GM23338 (cell line): Measurements from ENCODE around the gene SUN5. TPM values are rescaled to one million over a fixed set of nuclear protein-coding genes. Genes with fewer than 3 reads are reported as not detected.

Experiments used
- ATAC-seq: fragments of 200-7000 bp; cut with Tn5 transposase; 3 replicates; pipeline ENCODE4 v1.9.1; 2020
- DNase-seq: peaks from one replicate; pipeline ENCODE4 v3.0.0-alpha.2; 2015; ENCODE audit warnings: low spot score
- H2AFZ ChIP-seq: fragments of 200-600 bp; sonication (generic); 2 replicates; pipeline ENCODE4 v1.8.0; 2016; ENCODE audit warnings: antibody characterized with exemption, mild to moderate bottlenecking, moderate library complexity
- H3F3A ChIP-seq: fragments of 200-600 bp; sonication (generic); replicated peaks from 2 replicates; pipeline ENCODE4 v1.8.0; 2017; ENCODE audit warnings: antibody characterized with exemption, mixed run types, low read depth
- H3K27ac ChIP-seq: fragments of 200-600 bp; sonication (generic); 2 replicates; pipeline ENCODE4 v1.6.1; 2016; ENCODE audit warnings: low read depth
- H3K27me3 ChIP-seq: fragments of 200-600 bp; sonication (generic); 2 replicates; pipeline ENCODE4 v1.8.0; 2016; ENCODE audit warnings: mild to moderate bottlenecking, mixed run types, moderate library complexity; ENCODE audit not compliant: insufficient read depth
- H3K36me3 ChIP-seq: fragments of 200-600 bp; sonication (generic); 2 replicates; pipeline ENCODE4 v1.8.0; 2016; ENCODE audit warnings: mild to moderate bottlenecking; ENCODE audit not compliant: insufficient read depth
- H3K4me1 ChIP-seq: fragments of 200-600 bp; sonication (generic); 2 replicates; pipeline ENCODE4 v1.8.0; 2016; ENCODE audit warnings: mild to moderate bottlenecking, moderate library complexity; ENCODE audit not compliant: insufficient read depth
- H3K4me2 ChIP-seq: fragments of 200-600 bp; sonication (generic); 2 replicates; pipeline ENCODE4 v1.7.1; 2017; ENCODE audit warnings: mixed run types
- H3K4me3 ChIP-seq: fragments of 200-600 bp; sonication (generic); 2 replicates; pipeline ENCODE4 v1.6.1; 2016; ENCODE audit warnings: mixed run types
- H3K79me2 ChIP-seq: fragments of 200-600 bp; sonication (generic); replicated peaks from 2 replicates; pipeline ENCODE4 v1.8.0; 2017; ENCODE audit warnings: mild to moderate bottlenecking; ENCODE audit not compliant: insufficient read depth
- H3K9me2 ChIP-seq: fragments of 200-600 bp; sonication (generic); 2 replicates; pipeline ENCODE4 v1.8.0; 2017; ENCODE audit not compliant: insufficient read depth
- H4K20me1 ChIP-seq: fragments of 200-600 bp; sonication (generic); replicated peaks from 2 replicates; pipeline ENCODE4 v1.8.0; 2017; ENCODE audit warnings: mild to moderate bottlenecking; ENCODE audit not compliant: insufficient read depth
- H3K27ac Mint-ChIP-seq: 2 replicates; pipeline ENCODE4 v1.8.0; 2020; ENCODE audit warnings: inconsistent platforms, mild to moderate bottlenecking, moderate library complexity, mixed read lengths
- H3K27me3 Mint-ChIP-seq: 3 replicates; pipeline ENCODE4 v1.8.0; 2022; ENCODE audit warnings: low read depth, mild to moderate bottlenecking, moderate library complexity, mixed read lengths, inconsistent platforms; ENCODE audit not compliant: insufficient read depth, poor library complexity
- H3K36me3 Mint-ChIP-seq: 3 replicates; pipeline ENCODE4 v1.8.0; 2021; ENCODE audit warnings: low read depth, mild to moderate bottlenecking, inconsistent platforms, moderate library complexity, mixed read lengths
- H3K4me1 Mint-ChIP-seq: 3 replicates; pipeline ENCODE4 v1.8.0; 2020; ENCODE audit warnings: mild to moderate bottlenecking, inconsistent platforms, mixed read lengths
- H3K4me3 Mint-ChIP-seq: 3 replicates; pipeline ENCODE4 v1.8.0; 2021; ENCODE audit warnings: moderate library complexity, mild to moderate bottlenecking, inconsistent platforms, mixed read lengths
- H3K9me3 Mint-ChIP-seq: 3 replicates; pipeline ENCODE4 v1.8.0; 2020; ENCODE audit warnings: moderate library complexity, mild to moderate bottlenecking, inconsistent platforms, mixed read lengths
- CREB1 ChIP-seq: fragments of 250-450 bp; sonication (Bioruptor Pico); IDR thresholded peaks from 2 replicates; pipeline ENCODE4 v1.5.0; 2020; ENCODE audit warnings: low read depth, mild to moderate bottlenecking, moderate library complexity
- EZH2 ChIP-seq: fragments of 200-600 bp; sonication (generic); IDR thresholded peaks from one replicate; pipeline ENCODE4 v1.8.0; 2017; ENCODE audit warnings: antibody characterized with exemption, mild to moderate bottlenecking, low read depth; ENCODE audit not compliant: unreplicated experiment
- EZH2phosphoT487 ChIP-seq: fragments of 200-600 bp; sonication (generic); IDR thresholded peaks from one replicate; pipeline ENCODE4 v1.8.1; 2018; ENCODE audit warnings: antibody characterized with exemption; ENCODE audit not compliant: unreplicated experiment
- NANOG ChIP-seq: IDR thresholded peaks from 2 replicates; pipeline ENCODE4 v1.6.1; 2016; ENCODE audit warnings: antibody characterized with exemption, borderline replicate concordance
- POLR2AphosphoS5 ChIP-seq: IDR thresholded peaks from 2 replicates; pipeline ENCODE4 v1.6.1; 2016; ENCODE audit warnings: antibody characterized with exemption, low read depth
- STAT1 ChIP-seq: IDR thresholded peaks from one replicate; pipeline ENCODE4 v1.6.1; 2016; ENCODE audit warnings: antibody characterized with exemption; ENCODE audit not compliant: unreplicated experiment
- ZNF114 ChIP-seq: fragments of 250-450 bp; sonication (Bioruptor Pico); IDR thresholded peaks from 2 replicates; pipeline ENCODE4 v1.5.0; 2020; ENCODE audit warnings: mild to moderate bottlenecking, moderate library complexity
- ZNF331 ChIP-seq: fragments of 250-450 bp; sonication (Bioruptor Pico); IDR thresholded peaks from 2 replicates; pipeline ENCODE4 v1.5.0; 2020; ENCODE audit warnings: low read depth, mild to moderate bottlenecking, moderate library complexity
- polyA plus RNA-seq: library from polyadenylated mRNA; unstranded; fragments of >200 nt; fragmentation: Nextera tagmentation; extraction: Ambion mirVana; gene quantifications from 2 replicates; pipeline ENCODE4 v1.2.1, GENCODE V29; 2016
- total RNA-seq: library from RNA; depleted of rRNA; stranded (reverse); fragments of >200 nt; shearing (Covaris generic); gene quantifications from 2 replicates; pipeline ENCODE4 v1.2.3, GENCODE V29; 2014
- TF ChIP-seq, protein P1 (sequence below): IDR thresholded peaks from 2 replicates; pipeline ENCODE4 v1.6.1; 2016; ENCODE audit warnings: antibody characterized with exemption
- TF ChIP-seq, protein P2 (sequence below): fragments of 250-450 bp; sonication (Bioruptor Pico); IDR thresholded peaks from 2 replicates; pipeline ENCODE4 v1.5.0; 2020; ENCODE audit warnings: mild to moderate bottlenecking, moderate library complexity
- TF ChIP-seq, protein P3 (sequence below), 2 experiments: fragments of 200-600 bp in 1 of 2; sonication (generic) in 1 of 2; conservative IDR thresholded peaks; 2 replicates each; pipeline versions ENCODE4 v1.5.1 to v1.6.1; 2016 to 2017; ENCODE audit warnings: antibody characterized with exemption in 2 of 2, low read depth in 2 of 2, mild to moderate bottlenecking in 2 of 2, moderate library complexity in 1 of 2
- TF ChIP-seq, protein P4 (sequence below): IDR thresholded peaks from one replicate; pipeline ENCODE4 v1.6.1; 2018; ENCODE audit warnings: antibody characterized with exemption; ENCODE audit not compliant: unreplicated experiment

The SUN5 gene
- total and polyA plus RNA-seq, 2 experiments from 2014 or later = not detected

DNA sequence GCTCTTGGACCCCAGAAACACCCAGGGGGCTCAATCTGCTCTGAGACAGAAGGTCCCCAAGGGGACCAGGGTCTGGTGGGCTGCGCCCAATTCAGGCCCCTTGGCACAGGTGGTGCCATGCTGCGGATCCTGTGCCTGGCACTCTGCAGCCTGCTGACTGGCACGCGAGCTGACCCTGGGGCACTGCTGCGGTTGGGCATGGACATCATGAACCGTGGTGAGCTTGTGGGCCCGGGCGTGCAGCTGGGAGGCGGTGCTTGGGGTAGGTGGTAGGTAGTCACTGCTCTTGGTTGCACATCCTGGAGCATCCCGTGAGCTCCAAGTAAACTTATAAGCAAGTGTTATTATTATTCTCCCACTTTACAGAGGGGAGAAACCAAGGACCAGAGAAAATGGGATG lies 27.3 kb upstream of the SUN5 start, which contains the start of gene BPIFB6:
BPIFB6 (plus strand) TSS at position 118 of the 400 bp plus-strand sequence; CDS start at position 118, 0 bp downstream.
- Histone ChIP-seq H3K36me3 (no peaks in the 10 kb centered on the region), H3K27me3 (no peaks in the 10 kb centered on the region), H3K79me2 (no peaks in the 10 kb centered on the region), H4K20me1 (no peaks in the 10 kb centered on the region), H3K27ac (no peak within 1 kb of the TSS), H3K4me3 (no peak within 1 kb of the TSS), H3K9me2 (no peaks in the 10 kb centered on the region), H3K4me2 (no peak within 1 kb of the TSS), H2AFZ (no peak within 1 kb of the TSS), H3F3A (no peaks in the 10 kb centered on the region), H3K4me1 (no peaks in the 10 kb centered on the region)
- H3K4me3 Mint-ChIP-seq = no peak within 1 kb of the TSS
- DNase-seq = no peak
- 0 out of 3 replicates have a peak, but pooled peaks cover 3% of the 10 kb centered on the region for H3K9me3 Mint-ChIP-seq
- H3K27me3 Mint-ChIP-seq = peaks cover 6% of the 10 kb centered on the region
- no peaks in the 10 kb centered on the region for H3K4me1 Mint-ChIP-seq
- H3K36me3 Mint-ChIP-seq = no peaks in the 10 kb centered on the region
- no peak for ATAC-seq
- H3K27ac Mint-ChIP-seq = no peak within 1 kb of the TSS
- TF ChIP-seq NANOG (no peak), POLR2AphosphoS5 (no peak), CREB1 (CRISPR knock-in tag) (no peak), STAT1 (no peak), ZNF114 (CRISPR knock-in tag) (no peak), EZH2phosphoT487 (no peak), EZH2 (no peak), ZNF331 (CRISPR knock-in tag) (no peak)
- TF ChIP-seq, protein P1, sequence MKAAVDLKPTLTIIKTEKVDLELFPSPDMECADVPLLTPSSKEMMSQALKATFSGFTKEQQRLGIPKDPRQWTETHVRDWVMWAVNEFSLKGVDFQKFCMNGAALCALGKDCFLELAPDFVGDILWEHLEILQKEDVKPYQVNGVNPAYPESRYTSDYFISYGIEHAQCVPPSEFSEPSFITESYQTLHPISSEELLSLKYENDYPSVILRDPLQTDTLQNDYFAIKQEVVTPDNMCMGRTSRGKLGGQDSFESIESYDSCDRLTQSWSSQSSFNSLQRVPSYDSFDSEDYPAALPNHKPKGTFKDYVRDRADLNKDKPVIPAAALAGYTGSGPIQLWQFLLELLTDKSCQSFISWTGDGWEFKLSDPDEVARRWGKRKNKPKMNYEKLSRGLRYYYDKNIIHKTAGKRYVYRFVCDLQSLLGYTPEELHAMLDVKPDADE = no peak
- TF ChIP-seq, protein P2, sequence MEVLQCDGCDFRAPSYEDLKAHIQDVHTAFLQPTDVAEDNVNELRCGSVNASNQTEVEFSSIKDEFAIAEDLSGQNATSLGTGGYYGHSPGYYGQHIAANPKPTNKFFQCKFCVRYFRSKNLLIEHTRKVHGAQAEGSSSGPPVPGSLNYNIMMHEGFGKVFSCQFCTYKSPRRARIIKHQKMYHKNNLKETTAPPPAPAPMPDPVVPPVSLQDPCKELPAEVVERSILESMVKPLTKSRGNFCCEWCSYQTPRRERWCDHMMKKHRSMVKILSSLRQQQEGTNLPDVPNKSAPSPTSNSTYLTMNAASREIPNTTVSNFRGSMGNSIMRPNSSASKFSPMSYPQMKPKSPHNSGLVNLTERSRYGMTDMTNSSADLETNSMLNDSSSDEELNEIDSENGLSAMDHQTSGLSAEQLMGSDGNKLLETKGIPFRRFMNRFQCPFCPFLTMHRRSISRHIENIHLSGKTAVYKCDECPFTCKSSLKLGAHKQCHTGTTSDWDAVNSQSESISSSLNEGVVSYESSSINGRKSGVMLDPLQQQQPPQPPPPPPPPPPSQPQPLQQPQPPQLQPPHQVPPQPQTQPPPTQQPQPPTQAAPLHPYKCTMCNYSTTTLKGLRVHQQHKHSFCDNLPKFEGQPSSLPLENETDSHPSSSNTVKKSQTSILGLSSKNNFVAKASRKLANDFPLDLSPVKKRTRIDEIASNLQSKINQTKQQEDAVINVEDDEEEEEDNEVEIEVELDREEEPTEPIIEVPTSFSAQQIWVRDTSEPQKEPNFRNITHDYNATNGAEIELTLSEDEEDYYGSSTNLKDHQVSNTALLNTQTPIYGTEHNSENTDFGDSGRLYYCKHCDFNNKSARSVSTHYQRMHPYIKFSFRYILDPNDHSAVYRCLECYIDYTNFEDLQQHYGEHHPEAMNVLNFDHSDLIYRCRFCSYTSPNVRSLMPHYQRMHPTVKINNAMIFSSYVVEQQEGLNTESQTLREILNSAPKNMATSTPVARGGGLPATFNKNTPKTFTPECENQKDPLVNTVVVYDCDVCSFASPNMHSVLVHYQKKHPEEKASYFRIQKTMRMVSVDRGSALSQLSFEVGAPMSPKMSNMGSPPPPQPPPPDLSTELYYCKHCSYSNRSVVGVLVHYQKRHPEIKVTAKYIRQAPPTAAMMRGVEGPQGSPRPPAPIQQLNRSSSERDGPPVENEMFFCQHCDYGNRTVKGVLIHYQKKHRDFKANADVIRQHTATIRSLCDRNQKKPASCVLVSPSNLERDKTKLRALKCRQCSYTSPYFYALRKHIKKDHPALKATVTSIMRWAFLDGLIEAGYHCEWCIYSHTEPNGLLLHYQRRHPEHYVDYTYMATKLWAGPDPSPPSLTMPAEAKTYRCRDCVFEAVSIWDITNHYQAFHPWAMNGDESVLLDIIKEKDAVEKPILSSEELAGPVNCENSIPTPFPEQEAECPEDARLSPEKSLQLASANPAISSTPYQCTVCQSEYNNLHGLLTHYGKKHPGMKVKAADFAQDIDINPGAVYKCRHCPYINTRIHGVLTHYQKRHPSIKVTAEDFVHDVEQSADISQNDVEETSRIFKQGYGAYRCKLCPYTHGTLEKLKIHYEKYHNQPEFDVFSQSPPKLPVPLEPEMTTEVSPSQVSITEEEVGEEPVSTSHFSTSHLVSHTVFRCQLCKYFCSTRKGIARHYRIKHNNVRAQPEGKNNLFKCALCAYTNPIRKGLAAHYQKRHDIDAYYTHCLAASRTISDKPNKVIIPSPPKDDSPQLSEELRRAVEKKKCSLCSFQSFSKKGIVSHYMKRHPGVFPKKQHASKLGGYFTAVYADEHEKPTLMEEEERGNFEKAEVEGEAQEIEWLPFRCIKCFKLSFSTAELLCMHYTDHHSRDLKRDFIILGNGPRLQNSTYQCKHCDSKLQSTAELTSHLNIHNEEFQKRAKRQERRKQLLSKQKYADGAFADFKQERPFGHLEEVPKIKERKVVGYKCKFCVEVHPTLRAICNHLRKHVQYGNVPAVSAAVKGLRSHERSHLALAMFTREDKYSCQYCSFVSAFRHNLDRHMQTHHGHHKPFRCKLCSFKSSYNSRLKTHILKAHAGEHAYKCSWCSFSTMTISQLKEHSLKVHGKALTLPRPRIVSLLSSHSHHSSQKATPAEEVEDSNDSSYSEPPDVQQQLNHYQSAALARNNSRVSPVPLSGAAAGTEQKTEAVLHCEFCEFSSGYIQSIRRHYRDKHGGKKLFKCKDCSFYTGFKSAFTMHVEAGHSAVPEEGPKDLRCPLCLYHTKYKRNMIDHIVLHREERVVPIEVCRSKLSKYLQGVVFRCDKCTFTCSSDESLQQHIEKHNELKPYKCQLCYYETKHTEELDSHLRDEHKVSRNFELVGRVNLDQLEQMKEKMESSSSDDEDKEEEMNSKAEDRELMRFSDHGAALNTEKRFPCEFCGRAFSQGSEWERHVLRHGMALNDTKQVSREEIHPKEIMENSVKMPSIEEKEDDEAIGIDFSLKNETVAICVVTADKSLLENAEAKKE (CRISPR knock-in tag) = no peak
- TF ChIP-seq, protein P3, sequence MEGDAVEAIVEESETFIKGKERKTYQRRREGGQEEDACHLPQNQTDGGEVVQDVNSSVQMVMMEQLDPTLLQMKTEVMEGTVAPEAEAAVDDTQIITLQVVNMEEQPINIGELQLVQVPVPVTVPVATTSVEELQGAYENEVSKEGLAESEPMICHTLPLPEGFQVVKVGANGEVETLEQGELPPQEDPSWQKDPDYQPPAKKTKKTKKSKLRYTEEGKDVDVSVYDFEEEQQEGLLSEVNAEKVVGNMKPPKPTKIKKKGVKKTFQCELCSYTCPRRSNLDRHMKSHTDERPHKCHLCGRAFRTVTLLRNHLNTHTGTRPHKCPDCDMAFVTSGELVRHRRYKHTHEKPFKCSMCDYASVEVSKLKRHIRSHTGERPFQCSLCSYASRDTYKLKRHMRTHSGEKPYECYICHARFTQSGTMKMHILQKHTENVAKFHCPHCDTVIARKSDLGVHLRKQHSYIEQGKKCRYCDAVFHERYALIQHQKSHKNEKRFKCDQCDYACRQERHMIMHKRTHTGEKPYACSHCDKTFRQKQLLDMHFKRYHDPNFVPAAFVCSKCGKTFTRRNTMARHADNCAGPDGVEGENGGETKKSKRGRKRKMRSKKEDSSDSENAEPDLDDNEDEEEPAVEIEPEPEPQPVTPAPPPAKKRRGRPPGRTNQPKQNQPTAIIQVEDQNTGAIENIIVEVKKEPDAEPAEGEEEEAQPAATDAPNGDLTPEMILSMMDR (conservative IDR thresholded peaks at IDR 0.05; ENCODE audit: low read depth in 2 of 2) = no peak
- TF ChIP-seq, protein P4, sequence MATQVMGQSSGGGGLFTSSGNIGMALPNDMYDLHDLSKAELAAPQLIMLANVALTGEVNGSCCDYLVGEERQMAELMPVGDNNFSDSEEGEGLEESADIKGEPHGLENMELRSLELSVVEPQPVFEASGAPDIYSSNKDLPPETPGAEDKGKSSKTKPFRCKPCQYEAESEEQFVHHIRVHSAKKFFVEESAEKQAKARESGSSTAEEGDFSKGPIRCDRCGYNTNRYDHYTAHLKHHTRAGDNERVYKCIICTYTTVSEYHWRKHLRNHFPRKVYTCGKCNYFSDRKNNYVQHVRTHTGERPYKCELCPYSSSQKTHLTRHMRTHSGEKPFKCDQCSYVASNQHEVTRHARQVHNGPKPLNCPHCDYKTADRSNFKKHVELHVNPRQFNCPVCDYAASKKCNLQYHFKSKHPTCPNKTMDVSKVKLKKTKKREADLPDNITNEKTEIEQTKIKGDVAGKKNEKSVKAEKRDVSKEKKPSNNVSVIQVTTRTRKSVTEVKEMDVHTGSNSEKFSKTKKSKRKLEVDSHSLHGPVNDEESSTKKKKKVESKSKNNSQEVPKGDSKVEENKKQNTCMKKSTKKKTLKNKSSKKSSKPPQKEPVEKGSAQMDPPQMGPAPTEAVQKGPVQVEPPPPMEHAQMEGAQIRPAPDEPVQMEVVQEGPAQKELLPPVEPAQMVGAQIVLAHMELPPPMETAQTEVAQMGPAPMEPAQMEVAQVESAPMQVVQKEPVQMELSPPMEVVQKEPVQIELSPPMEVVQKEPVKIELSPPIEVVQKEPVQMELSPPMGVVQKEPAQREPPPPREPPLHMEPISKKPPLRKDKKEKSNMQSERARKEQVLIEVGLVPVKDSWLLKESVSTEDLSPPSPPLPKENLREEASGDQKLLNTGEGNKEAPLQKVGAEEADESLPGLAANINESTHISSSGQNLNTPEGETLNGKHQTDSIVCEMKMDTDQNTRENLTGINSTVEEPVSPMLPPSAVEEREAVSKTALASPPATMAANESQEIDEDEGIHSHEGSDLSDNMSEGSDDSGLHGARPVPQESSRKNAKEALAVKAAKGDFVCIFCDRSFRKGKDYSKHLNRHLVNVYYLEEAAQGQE = no peak
